HS-5 (cell line): ENCODE data around the gene IL1RAPL1.

Experiments
- DNase-seq: peaks from one replicate; pipeline ENCODE4 v3.0.0-alpha.2; 2012; ENCODE audit warnings: low read depth

The IL1RAPL1 gene

GRCh38 chrX:29788991-29789699 is 1201.9 kb downstream of the IL1RAPL1 start:
- no peak for DNase-seq

- DNase-seq = no peak
Observed at GRCh38 chrX:29792335-29792734, 1205.1 kb downstream of the IL1RAPL1 start.

- DNase-seq = no peak
Observed at GRCh38 chrX:29797156-29797555, 1209.9 kb downstream of the IL1RAPL1 start.

- DNase-seq = no peak
Observed at GRCh38 chrX:29798469-29798868, 1211.2 kb downstream of the IL1RAPL1 start.

GRCh38 chrX:29813174-29813573 is 1225.9 kb downstream of the IL1RAPL1 start:
- DNase-seq = no peak

- DNase-seq = no peak
Observed at GRCh38 chrX:29824176-29824906, 1237.1 kb downstream of the IL1RAPL1 start.

GRCh38 chrX:29826742-29827141 is 1239.5 kb downstream of the IL1RAPL1 start:
- DNase-seq = no peak

- no peak for DNase-seq
Observed at GRCh38 chrX:29834311-29834710, 1247.1 kb downstream of the IL1RAPL1 start.

- no peak for DNase-seq
Observed at GRCh38 chrX:29834764-29835163, 1247.5 kb downstream of the IL1RAPL1 start.

- no peak for DNase-seq
Observed at GRCh38 chrX:29841750-29842149, 1254.5 kb downstream of the IL1RAPL1 start.

GRCh38 chrX:29842552-29842951 is 1255.3 kb downstream of the IL1RAPL1 start:
- DNase-seq = no peak

GRCh38 chrX:29851857-29852605 is 1264.8 kb downstream of the IL1RAPL1 start:
- no peak for DNase-seq

- no peak for DNase-seq
Observed at GRCh38 chrX:29852767-29853166, 1265.5 kb downstream of the IL1RAPL1 start.

- peak; percentile 31 for DNase-seq
Observed at GRCh38 chrX:29858714-29859113, 1271.5 kb downstream of the IL1RAPL1 start.

- DNase-seq = no peak
Observed at GRCh38 chrX:29862126-29862677, 1275.0 kb downstream of the IL1RAPL1 start.

GRCh38 chrX:29867971-29868370 is 1280.7 kb downstream of the IL1RAPL1 start:
- no peak for DNase-seq

GRCh38 chrX:29869837-29870236 is 1282.6 kb downstream of the IL1RAPL1 start:
- no peak for DNase-seq

GRCh38 chrX:29870608-29871007 is 1283.4 kb downstream of the IL1RAPL1 start:
- DNase-seq = no peak

GRCh38 chrX:29872831-29873230 is 1285.6 kb downstream of the IL1RAPL1 start:
- DNase-seq = no peak

GRCh38 chrX:29876733-29877132 is 1289.5 kb downstream of the IL1RAPL1 start:
- DNase-seq = no peak

- DNase-seq = no peak
Observed at GRCh38 chrX:29880977-29881376, 1293.7 kb downstream of the IL1RAPL1 start.

- DNase-seq = no peak
Observed at GRCh38 chrX:29890004-29890403, 1302.8 kb downstream of the IL1RAPL1 start.
